Measurements from ENCODE around the gene NECTIN2.

Gene NECTIN2

GRCh38 chr19:44808463-44809371 is 37.4 kb upstream of the NECTIN2 start, which contains the start of gene BCAM:
Gene BCAM (plus strand): TSS chr19:44809103. CDS start chr19:44809125, 22 bp downstream.
- Histone ChIP-seq H2AFZ (ENCODE audit: low read depth) (no peak within 1 kb of the TSS), H3K79me2 (ENCODE audit: insufficient read depth, low read depth) (no peaks in the 10 kb centered on the region), H3K4me3 (IDR thresholded peaks at IDR 0.05; ENCODE audit: insufficient read depth, low read depth, low read length) (no peak within 1 kb of the TSS), H3K27me3 (ENCODE audit: insufficient read depth, low read depth) (peaks cover 52% of the 10 kb centered on the region), H4K20me1 (ENCODE audit: insufficient read depth) (no peaks in the 10 kb centered on the region), H3K27ac (no peak within 1 kb of the TSS), H3K36me3 (ENCODE audit: insufficient read depth) (no peaks in the 10 kb centered on the region), H3K4me1 (ENCODE audit: low read depth, poor library complexity, severe bottlenecking) (peaks cover 21% of the 10 kb centered on the region), H3K9ac (no peak within 1 kb of the TSS), H3K4me2 (no peak within 1 kb of the TSS)
- no peak for TF ChIP-seq CTCF (conservative IDR thresholded peaks at IDR 0.05; ENCODE audit: low read depth, low read length)

GRCh38 chr19:44809577-44810233 is 36.4 kb upstream of the NECTIN2 start:
- no peaks in the 10 kb centered on the region for H4K20me1 ChIP-seq (ENCODE audit: insufficient read depth)
- no peak overlapping the region for H3K9ac ChIP-seq
- no peak overlapping the region for H3K4me3 ChIP-seq (IDR thresholded peaks at IDR 0.05; ENCODE audit: insufficient read depth, low read depth, low read length)
- H3K79me2 ChIP-seq (ENCODE audit: insufficient read depth, low read depth): no peaks in the 10 kb centered on the region
- TF ChIP-seq CTCF (conservative IDR thresholded peaks at IDR 0.05; ENCODE audit: low read depth, low read length): no peak
- no peak overlapping the region for H2AFZ ChIP-seq (ENCODE audit: low read depth)
- H3K36me3 ChIP-seq (ENCODE audit: insufficient read depth): no peaks in the 10 kb centered on the region
- H3K4me2 ChIP-seq: no peak overlapping the region
- peaks cover 43% of the 10 kb centered on the region for H3K27me3 ChIP-seq (ENCODE audit: insufficient read depth, low read depth)
- no peak overlapping the region for H3K27ac ChIP-seq
- peaks cover 20% of the 10 kb centered on the region for H3K4me1 ChIP-seq (ENCODE audit: low read depth, poor library complexity, severe bottlenecking)

DNA sequence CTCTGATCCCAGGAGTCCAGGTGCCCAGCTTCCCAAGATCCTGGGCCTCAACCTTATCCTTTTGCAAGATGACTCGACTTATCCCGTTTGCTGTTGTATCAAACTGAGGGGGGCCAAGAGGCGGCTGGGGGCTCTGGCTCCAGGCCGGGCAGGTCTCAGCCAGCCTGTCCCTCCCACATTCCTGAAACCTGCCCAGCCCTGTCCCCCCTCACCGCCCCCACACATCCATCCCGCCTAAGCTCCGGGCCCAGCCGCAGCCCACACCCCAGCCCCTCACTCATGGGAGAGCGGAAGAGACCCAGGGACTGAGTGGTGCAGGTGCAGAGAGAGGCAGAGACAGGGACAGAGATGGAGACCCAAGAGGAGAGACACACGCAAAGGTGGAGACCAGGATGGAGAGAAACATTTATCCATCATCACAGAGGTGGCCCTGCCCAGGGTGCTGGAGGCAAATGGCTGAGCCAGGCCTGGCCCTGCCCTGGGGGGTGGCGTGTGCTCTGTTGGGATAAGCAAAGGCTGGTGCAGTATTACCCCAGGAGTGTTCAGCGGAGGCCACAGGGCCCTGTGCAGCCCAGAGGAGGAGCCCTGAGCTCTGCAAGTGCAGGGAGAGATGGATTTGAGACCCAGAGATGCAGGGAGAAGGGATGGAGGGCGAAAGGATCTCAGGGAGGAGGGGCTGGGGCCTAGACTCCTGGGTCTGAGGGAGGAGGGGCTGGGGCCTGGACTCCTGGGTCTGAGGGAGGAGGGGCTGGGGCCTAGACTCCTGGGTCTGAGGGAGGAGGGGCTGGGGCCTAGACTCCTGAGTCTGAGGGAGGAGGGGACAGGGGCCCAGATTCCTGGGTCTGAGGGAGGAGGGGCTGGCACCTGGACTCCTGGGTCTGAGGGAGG is 35.6 kb upstream of the NECTIN2 start:
- Histone ChIP-seq H3K4me1 (ENCODE audit: low read depth, poor library complexity, severe bottlenecking) (peaks cover 20% of the 10 kb centered on the region), H3K4me2 (no peak overlapping the region), H4K20me1 (ENCODE audit: insufficient read depth) (no peaks in the 10 kb centered on the region), H3K4me3 (IDR thresholded peaks at IDR 0.05; ENCODE audit: insufficient read depth, low read depth, low read length) (no peak overlapping the region), H3K36me3 (ENCODE audit: insufficient read depth) (no peaks in the 10 kb centered on the region), H3K27me3 (ENCODE audit: insufficient read depth, low read depth) (peaks cover 35% of the 10 kb centered on the region; the same call in 1 of the 2 replicates), H3K9ac (no peak overlapping the region), H2AFZ (ENCODE audit: low read depth) (no peak overlapping the region), H3K27ac (no peak overlapping the region), H3K79me2 (ENCODE audit: insufficient read depth, low read depth) (no peaks in the 10 kb centered on the region)
- TF ChIP-seq CTCF (conservative IDR thresholded peaks at IDR 0.05; ENCODE audit: low read depth, low read length): no peak

GRCh38 chr19:44811122-44811419 is 35.0 kb upstream of the NECTIN2 start:
- Histone ChIP-seq H3K79me2 (ENCODE audit: insufficient read depth, low read depth) (no peaks in the 10 kb centered on the region), H3K4me3 (IDR thresholded peaks at IDR 0.05; ENCODE audit: insufficient read depth, low read depth, low read length) (no peak overlapping the region), H4K20me1 (ENCODE audit: insufficient read depth) (no peaks in the 10 kb centered on the region), H3K9ac (no peak overlapping the region), H3K27ac (no peak overlapping the region), H3K4me1 (ENCODE audit: low read depth, poor library complexity, severe bottlenecking) (peaks cover 20% of the 10 kb centered on the region), H2AFZ (ENCODE audit: low read depth) (no peak overlapping the region), H3K27me3 (ENCODE audit: insufficient read depth, low read depth) (peaks cover 31% of the 10 kb centered on the region; the same call in 1 of the 2 replicates), H3K36me3 (ENCODE audit: insufficient read depth) (no peaks in the 10 kb centered on the region), H3K4me2 (no peak overlapping the region)
- TF ChIP-seq CTCF (conservative IDR thresholded peaks at IDR 0.05; ENCODE audit: low read depth, low read length): no peak

All from KMS-11 (cell line).